GM12878 (cell line): Measurements from ENCODE around the gene LYZ. TPM values are rescaled to one million over a fixed set of nuclear protein-coding genes. Genes with fewer than 3 reads are reported as not detected.

Experiments
- ATAC-seq: fragments of 200-7000 bp; cut with Tn5 transposase; 3 replicates; pipeline ENCODE4 v1.9.1; 2020; ENCODE audit warnings: mild to moderate bottlenecking, moderate library complexity
- BruUV-seq: library from RNA; stranded (reverse); fragments of 400-500 nt; replicated peaks from 2 replicates; lab custom pipeline; 2021; lab: Mats Ljungman, UMichigan
- CTCF ChIA-PET: fragments of 300-600 bp; sonication (Branson Sonifier 250); formaldehyde crosslinking; extraction: SDS; loops from one replicate; lab custom pipeline; 2021; ENCODE audit warnings: inconsistent platforms; lab: Yijun Ruan, JAX
- POLR2A ChIA-PET: fragments of 350-600 bp; formaldehyde crosslinking; extraction: SDS; loops from one replicate; lab custom pipeline; 2021; ENCODE audit warnings: inconsistent platforms; lab: Charles Lee
- RAD21 ChIA-PET: fragments of 300-600 bp; sonication (Branson Sonifier 250); formaldehyde crosslinking; loops from one replicate; lab custom pipeline; 2023; ENCODE audit warnings: antibody characterized with exemption; ENCODE audit not compliant: unreplicated experiment; lab: Charles Lee
- SMC1A ChIA-PET: fragments of 300-600 bp; sonication (Branson Sonifier 250); formaldehyde crosslinking; loops from one replicate; lab custom pipeline; 2023; ENCODE audit not compliant: unreplicated experiment, uncharacterized antibody; lab: Charles Lee
- DNase-seq: peaks from one replicate; pipeline ENCODE4 v3.0.0-alpha.2; 2011; ENCODE audit warnings: low read depth, low spot score
- FAIRE-seq: peaks from 3 replicates; lab custom pipeline; 2011; peaks lifted over from hg19 to GRCh38; lab: Jason Lieb, UNC
- H2AFZ ChIP-seq: 2 replicates; pipeline ENCODE4 v1.6.0; 2011; ENCODE audit warnings: low read depth, low read length, control low read depth; ENCODE audit not compliant: control insufficient read depth
- H3K27ac ChIP-seq: 2 replicates; pipeline ENCODE4 v1.5.1; 2011; ENCODE audit warnings: control low read depth; ENCODE audit not compliant: control insufficient read depth, insufficient read depth
- H3K27me3 ChIP-seq, 2 experiments: replicated peaks in 1 of 2; 2 replicates each; pipeline versions ENCODE4 v1.6.0 to v1.6.1; 2011; ENCODE audit warnings: low read length in 1 of 2; ENCODE audit not compliant: control insufficient read depth in 2 of 2, insufficient read depth in 2 of 2
- H3K36me3 ChIP-seq, 2 experiments: 2 replicates each; pipeline ENCODE4 v1.5.1; 2011; ENCODE audit warnings: low read length in 1 of 2; ENCODE audit not compliant: control insufficient read depth in 2 of 2, insufficient read depth in 2 of 2
- H3K4me1 ChIP-seq: 2 replicates; pipeline ENCODE4 v1.6.1; 2011; ENCODE audit warnings: mild to moderate bottlenecking, low read length, moderate library complexity, mixed read lengths; ENCODE audit not compliant: control insufficient read depth, insufficient read depth
- H3K4me2 ChIP-seq: 2 replicates; pipeline ENCODE4 v1.6.0; 2011; ENCODE audit warnings: control low read depth; ENCODE audit not compliant: control insufficient read depth, insufficient read depth
- H3K4me3 ChIP-seq: fragments of 200-600 bp; sonication (generic); 2 replicates; pipeline ENCODE4 v1.5.1; 2016
- H3K79me2 ChIP-seq: 2 replicates; pipeline ENCODE4 v1.6.0; 2011; ENCODE audit warnings: low read length; ENCODE audit not compliant: control insufficient read depth, insufficient read depth
- H3K9ac ChIP-seq: 2 replicates; pipeline ENCODE4 v1.8.0; 2011; ENCODE audit warnings: low read length, control low read depth, mixed read lengths; ENCODE audit not compliant: control insufficient read depth, insufficient read depth
- H3K9me3 ChIP-seq: replicated peaks from 3 replicates; pipeline ENCODE4 v1.5.1; 2011; ENCODE audit warnings: mild to moderate bottlenecking, low read length; ENCODE audit not compliant: control insufficient read depth, insufficient read depth
- H4K20me1 ChIP-seq: 2 replicates; pipeline ENCODE4 v1.6.0; 2011; ENCODE audit not compliant: control insufficient read depth, insufficient read depth
- WGBS: methylation state at CpG from one replicate; pipeline ENCODE4 v1.1.6; 2016; ENCODE audit warnings: low lambda C conversion rate; ENCODE audit not compliant: insufficient replicate concordance, insufficient coverage; ENCODE audit errors: missing lambda C conversion rate; 5-methylcytosine and 5-hydroxymethylcytosine counted together
- in situ Hi-C: fragments of 300-500 bp; cut with MboI; formaldehyde crosslinking; loops from 9 replicates; pipeline ENCODE4 v1.14.3; 2018; ENCODE audit warnings: mixed read lengths
- intact Hi-C: fragments of 100-400 bp; cut with micrococcal nuclease; formaldehyde crosslinking; loops from one replicate; pipeline ENCODE4 v1.14.2; 2022; ENCODE audit not compliant: unreplicated experiment
- polyA plus RNA-seq, 11 experiments: library from polyadenylated mRNA; depleted of rRNA in 4 of 11; unstranded in 6 of 11; stranded (reverse) in 5 of 11; fragments of >200 nt; fragmentation: Nextera tagmentation in 4 of 11; fragmentation: Illumina TruSeq in 1 of 11; extraction: Ambion mirVana in 4 of 11; extraction: Trizol in 1 of 11; gene quantifications; 1 replicate in 1 of 11; 2 replicates in 10 of 11; pipeline versions ENCODE4 v1.2.1 to v1.2.3, GENCODE V29; 2011 to 2016; ENCODE audit warnings: inconsistent platforms in 2 of 11, missing spikeins in 2 of 11, low read depth in 1 of 11
- total RNA-seq, 4 experiments: library from RNA; depleted of rRNA in 3 of 4; stranded (reverse); fragments of >200 nt in 3 of 4; fragmentation: Illumina TruSeq in 1 of 4; extraction: Trizol in 1 of 4; gene quantifications; 2 replicates each; pipeline versions ENCODE4 v1.2.1 to v1.2.3, GENCODE V29; 2013 to 2021
- TF ChIP-seq, protein P1 (sequence below): IDR thresholded peaks from 2 replicates; pipeline ENCODE4 v1.6.1; 2012; ENCODE audit warnings: improper control_type of control experiment, low read depth, low read length; ENCODE audit not compliant: insufficient replicate concordance

The LYZ gene
- total and polyA plus RNA-seq, 10 of the 15 experiments (the other 5 are each of a cell fraction or from before 2014, with no cell fraction given) = 1.9 TPM; not detected in 9

- H3K9ac ChIP-seq = no peak overlapping the region
- H3K27ac ChIP-seq = no peak overlapping the region
- DNase-seq (no peak), FAIRE-seq (no peak), ATAC-seq (no peak)
- WGBS = 50% methylated on average over 2 of the region's 2 CpGs
- ChIA-PET SMC1A (interaction anchor here (1.0 to 3.2 kb wide), 3 partner anchors 10 to 253 kb away, joined by 3 to 32 read pairs (median 8); no protein-coding TSS in a partner anchor), POLR2A (no interaction called here), CTCF (interaction anchor here (0.6 to 12.1 kb wide), 3 partner anchors 29 to 885 kb away, joined by 3 to 129 read pairs (median 7); no protein-coding TSS in a partner anchor), RAD21 (interaction anchor here (1.7 to 9.5 kb wide), 2 partner anchors 20 to 184 kb away, joined by 5 to 61 read pairs; no protein-coding TSS in a partner anchor)
- no peak overlapping the region for H3K4me3 ChIP-seq
- peaks cover 2 to 4% of the 10 kb centered on the region in 2 experiments; a peak in 2 of 4 replicates for H3K36me3 ChIP-seq
- no peak overlapping the region for H3K4me2 ChIP-seq
- no peaks in the 10 kb centered on the region for H3K79me2 ChIP-seq
- H3K27me3 ChIP-seq = no peaks in the 10 kb centered on the region
- intact Hi-C loops (no loop called here), in situ Hi-C loops (loop anchor here (10.0 kb wide), 1 partner anchor 188 kb away; no protein-coding TSS in a partner anchor)
- no peaks in the 10 kb centered on the region for H4K20me1 ChIP-seq
- TF ChIP-seq, protein P1, sequence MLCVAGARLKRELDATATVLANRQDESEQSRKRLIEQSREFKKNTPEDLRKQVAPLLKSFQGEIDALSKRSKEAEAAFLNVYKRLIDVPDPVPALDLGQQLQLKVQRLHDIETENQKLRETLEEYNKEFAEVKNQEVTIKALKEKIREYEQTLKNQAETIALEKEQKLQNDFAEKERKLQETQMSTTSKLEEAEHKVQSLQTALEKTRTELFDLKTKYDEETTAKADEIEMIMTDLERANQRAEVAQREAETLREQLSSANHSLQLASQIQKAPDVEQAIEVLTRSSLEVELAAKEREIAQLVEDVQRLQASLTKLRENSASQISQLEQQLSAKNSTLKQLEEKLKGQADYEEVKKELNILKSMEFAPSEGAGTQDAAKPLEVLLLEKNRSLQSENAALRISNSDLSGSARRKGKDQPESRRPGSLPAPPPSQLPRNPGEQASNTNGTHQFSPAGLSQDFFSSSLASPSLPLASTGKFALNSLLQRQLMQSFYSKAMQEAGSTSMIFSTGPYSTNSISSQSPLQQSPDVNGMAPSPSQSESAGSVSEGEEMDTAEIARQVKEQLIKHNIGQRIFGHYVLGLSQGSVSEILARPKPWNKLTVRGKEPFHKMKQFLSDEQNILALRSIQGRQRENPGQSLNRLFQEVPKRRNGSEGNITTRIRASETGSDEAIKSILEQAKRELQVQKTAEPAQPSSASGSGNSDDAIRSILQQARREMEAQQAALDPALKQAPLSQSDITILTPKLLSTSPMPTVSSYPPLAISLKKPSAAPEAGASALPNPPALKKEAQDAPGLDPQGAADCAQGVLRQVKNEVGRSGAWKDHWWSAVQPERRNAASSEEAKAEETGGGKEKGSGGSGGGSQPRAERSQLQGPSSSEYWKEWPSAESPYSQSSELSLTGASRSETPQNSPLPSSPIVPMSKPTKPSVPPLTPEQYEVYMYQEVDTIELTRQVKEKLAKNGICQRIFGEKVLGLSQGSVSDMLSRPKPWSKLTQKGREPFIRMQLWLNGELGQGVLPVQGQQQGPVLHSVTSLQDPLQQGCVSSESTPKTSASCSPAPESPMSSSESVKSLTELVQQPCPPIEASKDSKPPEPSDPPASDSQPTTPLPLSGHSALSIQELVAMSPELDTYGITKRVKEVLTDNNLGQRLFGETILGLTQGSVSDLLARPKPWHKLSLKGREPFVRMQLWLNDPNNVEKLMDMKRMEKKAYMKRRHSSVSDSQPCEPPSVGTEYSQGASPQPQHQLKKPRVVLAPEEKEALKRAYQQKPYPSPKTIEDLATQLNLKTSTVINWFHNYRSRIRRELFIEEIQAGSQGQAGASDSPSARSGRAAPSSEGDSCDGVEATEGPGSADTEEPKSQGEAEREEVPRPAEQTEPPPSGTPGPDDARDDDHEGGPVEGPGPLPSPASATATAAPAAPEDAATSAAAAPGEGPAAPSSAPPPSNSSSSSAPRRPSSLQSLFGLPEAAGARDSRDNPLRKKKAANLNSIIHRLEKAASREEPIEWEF = no peak
- H3K9me3 ChIP-seq = no peaks in the 10 kb centered on the region
- no peak overlapping the region for H2AFZ ChIP-seq
- no TSS peak for BruUV-seq
- no peaks in the 10 kb centered on the region for H3K4me1 ChIP-seq
These were observed 38.7 kb downstream of the LYZ start for GRCh38 chr12:69386921-69387320.
